A549 (cell line): ENCODE results near the gene NCLN.

Experiments
- BHLHE40 ChIP-seq: IDR thresholded peaks from 2 replicates; pipeline ENCODE4 v1.6.1; 2012; ENCODE audit warnings: low read depth, low read length, inconsistent platforms
- CEBPB ChIP-seq, 2 experiments: fragments of >200 bp in 1 of 2; sonication (Bioruptor Twin) in 1 of 2; formaldehyde crosslinking in 1 of 2; IDR thresholded peaks; 2 replicates each; pipeline ENCODE4 v1.6.1; 2012 to 2016
- CTCF ChIP-seq: fragments of >200 bp; sonication (Bioruptor Twin); formaldehyde crosslinking; IDR thresholded peaks from 3 replicates; pipeline ENCODE4 v1.5.1; 2016
- EP300 ChIP-seq, 2 experiments: fragments of >200 bp; sonication (Bioruptor Twin); formaldehyde crosslinking; IDR thresholded peaks; 2 replicates in 1 of 2; 3 replicates in 1 of 2; pipeline ENCODE4 v1.6.1; 2016 to 2017
- HEYL ChIP-seq: fragments of 250-450 bp; sonication (Bioruptor Pico); IDR thresholded peaks from 2 replicates; pipeline ENCODE4 v1.8.0; 2021; ENCODE audit warnings: mild to moderate bottlenecking, moderate library complexity
- JUN ChIP-seq, 2 experiments: fragments of >200 bp; sonication (Bioruptor Twin); formaldehyde crosslinking; IDR thresholded peaks; 2 replicates in 1 of 2; 3 replicates in 1 of 2; pipeline ENCODE4 v1.6.1; 2016 to 2017
- PBX3 ChIP-seq: IDR thresholded peaks from 2 replicates; pipeline ENCODE4 v1.6.1; 2012
- PHF8 ChIP-seq: fragments of 200-600 bp; sonication (generic); IDR thresholded peaks from 2 replicates; pipeline ENCODE4 v1.6.1; 2016; ENCODE audit warnings: low read depth, mild to moderate bottlenecking, antibody characterized with exemption, moderate library complexity, borderline replicate concordance
- POLR2A ChIP-seq: IDR thresholded peaks from 2 replicates; pipeline ENCODE4 v1.6.1; 2012; ENCODE audit warnings: mild to moderate bottlenecking, low read length
- RAD21 ChIP-seq, 2 experiments: fragments of >200 bp in 1 of 2; sonication (Bioruptor Twin) in 1 of 2; formaldehyde crosslinking in 1 of 2; IDR thresholded peaks in 1 of 2; conservative IDR thresholded peaks in 1 of 2; 2 replicates in 1 of 2; 3 replicates in 1 of 2; pipeline ENCODE4 v1.6.1; 2012 to 2018; ENCODE audit warnings: inconsistent platforms in 1 of 2
- REST ChIP-seq: fragments of 200-600 bp; sonication (generic); IDR thresholded peaks from 2 replicates; pipeline ENCODE4 v1.6.1; 2016; ENCODE audit warnings: antibody characterized with exemption, mild to moderate bottlenecking, moderate library complexity
- SREBF2 ChIP-seq: fragments of 450-650 bp; IDR thresholded peaks from 2 replicates; pipeline ENCODE4 v1.6.1; 2014; ENCODE audit warnings: mild to moderate bottlenecking, moderate library complexity
- ZSCAN20 ChIP-seq: fragments of 250-450 bp; sonication (Bioruptor Pico); IDR thresholded peaks from 2 replicates; pipeline ENCODE4 v1.8.0; 2022; ENCODE audit warnings: mild to moderate bottlenecking, moderate library complexity
- TF ChIP-seq, protein P1 (sequence below): IDR thresholded peaks from 2 replicates; pipeline ENCODE4 v1.6.1; 2012

DNA sequence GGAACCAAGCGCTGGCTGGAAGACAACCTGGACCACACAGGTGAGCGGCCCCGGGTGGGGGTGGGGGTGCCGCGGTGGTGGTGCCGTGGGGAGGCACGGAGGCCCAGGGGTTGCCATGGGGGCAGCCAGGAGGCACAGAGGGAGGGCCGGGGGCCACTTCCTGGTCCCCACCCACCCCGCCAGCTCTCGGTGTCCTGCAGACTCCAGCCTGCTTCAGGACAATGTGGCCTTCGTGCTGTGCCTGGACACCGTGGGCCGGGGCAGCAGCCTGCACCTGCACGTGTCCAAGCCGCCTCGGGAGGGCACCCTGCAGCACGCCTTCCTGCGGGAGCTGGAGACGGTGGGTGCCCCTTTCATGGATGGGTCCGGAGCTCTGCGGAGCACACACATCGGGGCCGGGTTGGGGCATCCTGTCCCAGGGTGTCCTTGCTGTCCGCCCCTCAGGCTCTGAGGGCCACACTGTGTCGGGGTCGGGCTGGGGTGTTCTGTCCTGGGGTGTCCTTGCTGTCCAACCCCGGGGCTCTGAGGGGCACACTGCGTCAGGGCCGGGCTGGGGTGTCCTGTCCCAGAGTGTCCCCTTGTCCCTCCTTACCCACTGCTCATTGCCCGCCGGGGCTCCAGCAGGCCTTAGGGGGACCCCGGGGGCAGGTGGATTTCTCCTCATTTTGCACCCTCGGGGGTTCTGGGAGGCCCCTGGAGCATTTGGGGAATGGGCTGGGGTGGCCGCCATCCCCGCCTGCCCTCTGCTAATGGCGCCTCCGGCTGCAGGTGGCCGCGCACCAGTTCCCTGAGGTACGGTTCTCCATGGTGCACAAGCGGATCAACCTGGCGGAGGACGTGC is 18.3 kb downstream of the NCLN start:
- TF ChIP-seq CTCF (no peak), BHLHE40 (no peak), PHF8 (no peak), ZSCAN20 (CRISPR knock-in tag) (no peak), CEBPB (IDR thresholded peaks at IDR 0.05) (no peak), HEYL (CRISPR knock-in tag) (no peak), REST (no peak), EP300 (IDR thresholded peaks at IDR 0.05) (no peak), POLR2A (no peak), SREBF2 (no peak), PBX3 (no peak), RAD21 (conservative IDR thresholded peaks at IDR 0.05 in 1 of 2, IDR thresholded peaks at IDR 0.05 in 1 of 2) (no peak), JUN (IDR thresholded peaks at IDR 0.05) (no peak)
- TF ChIP-seq, protein P1, sequence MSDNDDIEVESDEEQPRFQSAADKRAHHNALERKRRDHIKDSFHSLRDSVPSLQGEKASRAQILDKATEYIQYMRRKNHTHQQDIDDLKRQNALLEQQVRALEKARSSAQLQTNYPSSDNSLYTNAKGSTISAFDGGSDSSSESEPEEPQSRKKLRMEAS: no peak
